DND-41 (cell line): ENCODE data around the gene C12orf56.
"Not testable (repeated sequence)": the region's sequence is repeated elsewhere in the genome, so short reads cannot be mapped to it uniquely, and the experiment has no call there.

Source experiments
- ATAC-seq: fragments of 200-7000 bp; cut with Tn5 transposase; 3 replicates; pipeline ENCODE4 v1.9.1; 2021; ENCODE audit warnings: low read depth; ENCODE audit not compliant: insufficient read depth
- DNase-seq: peaks from one replicate; pipeline ENCODE4 v3.0.0-alpha.2; 2020
- H2AFZ ChIP-seq: 2 replicates; pipeline ENCODE4 v1.6.0; 2012; ENCODE audit warnings: low read depth, low read length
- H3K27ac ChIP-seq: 2 replicates; pipeline ENCODE4 v1.5.1; 2012; ENCODE audit warnings: low read length, inconsistent platforms
- H3K27me3 ChIP-seq: fragments of 200-600 bp; sonication (generic); 2 replicates; pipeline ENCODE4 v1.6.0; 2012; ENCODE audit warnings: low read length, mild to moderate bottlenecking, inconsistent platforms; ENCODE audit not compliant: insufficient read depth, poor library complexity
- H3K36me3 ChIP-seq: 2 replicates; pipeline ENCODE4 v1.5.1; 2012; ENCODE audit warnings: low read length, inconsistent platforms; ENCODE audit not compliant: insufficient read depth
- H3K4me1 ChIP-seq: 2 replicates; pipeline ENCODE4 v1.5.1; 2012; ENCODE audit warnings: mild to moderate bottlenecking, low read length; ENCODE audit not compliant: insufficient read depth
- H3K4me2 ChIP-seq: 2 replicates; pipeline ENCODE4 v1.6.0; 2012; ENCODE audit warnings: mild to moderate bottlenecking, moderate library complexity, low read length, inconsistent platforms; ENCODE audit not compliant: insufficient read depth
- H3K4me3 ChIP-seq, 2 experiments: fragments of 200-600 bp in 1 of 2; shearing (Covaris generic) in 1 of 2; 2 replicates each; pipeline ENCODE4 v1.5.1; 2012 to 2016; ENCODE audit warnings: inconsistent platforms in 2 of 2, low read length in 2 of 2, mild to moderate bottlenecking in 2 of 2, low read depth in 1 of 2, moderate library complexity in 1 of 2
- H3K79me2 ChIP-seq: 2 replicates; pipeline ENCODE4 v1.6.0; 2012; ENCODE audit warnings: low read length, inconsistent platforms; ENCODE audit not compliant: insufficient read depth
- H3K9ac ChIP-seq: 2 replicates; pipeline ENCODE4 v1.6.0; 2012; ENCODE audit warnings: low read depth, mild to moderate bottlenecking, inconsistent platforms, low read length, moderate library complexity
- H3K9me3 ChIP-seq: 2 replicates; pipeline ENCODE4 v1.5.1; 2012; ENCODE audit warnings: low read length, moderate library complexity, mild to moderate bottlenecking, inconsistent platforms; ENCODE audit not compliant: insufficient read depth, severe bottlenecking
- H4K20me1 ChIP-seq: 2 replicates; pipeline ENCODE4 v1.6.0; 2012; ENCODE audit warnings: low read length; ENCODE audit not compliant: insufficient read depth
- CTCF ChIP-seq: IDR thresholded peaks from 2 replicates; pipeline ENCODE4 v1.5.1; 2012; ENCODE audit warnings: borderline replicate concordance, low read length, moderate library complexity, mild to moderate bottlenecking; ENCODE audit not compliant: poor library complexity, severe bottlenecking; ENCODE audit errors: extremely low read depth
- EZH2 ChIP-seq: IDR thresholded peaks from 3 replicates; pipeline ENCODE4 v1.6.1; 2012; ENCODE audit warnings: borderline replicate concordance, low read depth, mild to moderate bottlenecking, moderate library complexity, low read length, inconsistent platforms; ENCODE audit not compliant: severe bottlenecking

C12orf56 gene

DNA sequence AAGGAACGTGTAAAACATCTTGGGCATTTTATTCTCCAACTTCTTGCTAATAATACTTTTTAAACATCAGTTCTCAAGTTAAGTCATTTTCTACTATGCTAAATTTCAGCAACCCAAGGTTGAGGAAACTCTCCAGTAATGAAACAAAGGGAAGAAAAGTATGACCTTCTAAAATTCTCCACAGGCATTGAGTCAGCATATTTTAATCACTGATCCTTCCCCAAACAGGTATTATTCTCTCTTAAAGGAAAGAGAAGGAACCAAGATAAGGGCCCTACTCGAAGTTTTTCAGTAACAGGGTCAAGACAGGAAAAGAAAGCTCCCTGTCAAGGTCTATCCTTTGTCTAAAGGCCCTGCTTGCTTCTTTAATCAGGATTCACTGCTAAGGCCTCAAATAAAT is 171.4 kb downstream of the C12orf56 start:
- Histone ChIP-seq H2AFZ (no peak overlapping the region), H3K4me1 (peaks cover 38% of the 10 kb centered on the region), H3K4me3 (no peak overlapping the region), H3K9ac (no peak overlapping the region), H3K27ac (no peak overlapping the region), H3K79me2 (peaks cover 16% of the 10 kb centered on the region), H3K4me2 (peak overlapping the region; percentile 96; the same call in 1 of the 2 replicates), H3K36me3 (peaks cover 7% of the 10 kb centered on the region), H3K9me3 (no peaks in the 10 kb centered on the region), H3K27me3 (no peaks in the 10 kb centered on the region), H4K20me1 (no peaks in the 10 kb centered on the region)
- DNase-seq (no peak), ATAC-seq (no peak)
- TF ChIP-seq EZH2 (no peak), CTCF (no peak)

DNA sequence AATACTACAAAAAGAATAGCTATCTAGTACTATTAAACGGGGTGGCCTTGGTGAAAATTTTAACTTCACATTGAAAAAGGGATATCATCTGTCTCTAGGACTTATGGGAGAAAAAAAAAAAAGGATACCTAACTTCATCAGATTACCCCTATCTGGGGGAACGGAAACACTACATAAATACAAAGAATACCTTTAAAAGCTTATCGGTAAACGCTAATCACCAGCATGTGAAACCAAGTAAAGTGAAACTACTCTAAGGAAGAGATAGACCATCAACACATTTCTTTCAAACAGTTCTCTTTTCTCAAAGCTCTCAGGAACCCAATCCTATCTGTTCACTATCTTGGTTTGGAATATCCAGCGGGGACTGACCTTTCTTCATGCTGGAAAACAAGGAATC is 172.0 kb downstream of the C12orf56 start:
- no peaks in the 10 kb centered on the region for H4K20me1 ChIP-seq
- H3K9ac ChIP-seq: no peak overlapping the region
- ATAC-seq: no peak
- H3K4me2 ChIP-seq: peak overlapping the region; percentile 2; the same call in 1 of the 2 replicates
- no peaks in the 10 kb centered on the region for H3K27me3 ChIP-seq
- no peaks in the 10 kb centered on the region for H3K9me3 ChIP-seq
- H3K27ac ChIP-seq: no peak overlapping the region
- TF ChIP-seq EZH2 (no peak), CTCF (no peak)
- no peak overlapping the region for H2AFZ ChIP-seq
- H3K4me1 ChIP-seq: peaks cover 38% of the 10 kb centered on the region
- peaks cover 13% of the 10 kb centered on the region for H3K36me3 ChIP-seq
- DNase-seq: no peak
- peaks cover 16% of the 10 kb centered on the region for H3K79me2 ChIP-seq
- H3K4me3 ChIP-seq: no peak overlapping the region

- not testable (repeated sequence) for H3K27me3 ChIP-seq, H3K9ac ChIP-seq, H3K4me2 ChIP-seq, ATAC-seq, H2AFZ ChIP-seq, DNase-seq, H3K4me3 ChIP-seq, H4K20me1 ChIP-seq, H3K27ac ChIP-seq, H3K9me3 ChIP-seq
- Histone ChIP-seq H3K36me3 (peaks cover 13% of the 10 kb centered on the region), H3K79me2 (peaks cover 16% of the 10 kb centered on the region), H3K4me1 (peaks cover 30% of the 10 kb centered on the region)
Measured at GRCh38 chr12:64217643-64218042, 172.9 kb downstream of the C12orf56 start.

- Histone ChIP-seq H2AFZ (no peak overlapping the region), H4K20me1 (no peaks in the 10 kb centered on the region), H3K9ac (no peak overlapping the region), H3K27ac (no peak overlapping the region), H3K4me3 (no peak overlapping the region), H3K9me3 (no peaks in the 10 kb centered on the region), H3K4me2 (no peak overlapping the region), H3K4me1 (peaks cover 23% of the 10 kb centered on the region), H3K27me3 (no peaks in the 10 kb centered on the region), H3K79me2 (peaks cover 8% of the 10 kb centered on the region; the same call in 1 of the 2 replicates), H3K36me3 (peaks cover 22% of the 10 kb centered on the region; the same call in 1 of the 2 replicates)
- ATAC-seq (no peak), DNase-seq (no peak)
- TF ChIP-seq CTCF: no peak
- TF ChIP-seq EZH2: no peak
Measured at GRCh38 chr12:64216239-64216638, 174.3 kb downstream of the C12orf56 start.
